IMR-90 (cell line): ENCODE data around the gene DCANP1. TPM values are rescaled to one million over a fixed set of nuclear protein-coding genes. Genes with fewer than 3 reads are reported as not detected.

Experiments used
- ATAC-seq: fragments of 200-7000 bp; cut with Tn5 transposase; 2 replicates; pipeline ENCODE4 v1.9.1; 2020; ENCODE audit warnings: low read depth, mild to moderate bottlenecking, moderate library complexity
- BruUV-seq: library from RNA; stranded (reverse); fragments of 400-500 nt; replicated peaks from 2 replicates; lab custom pipeline; 2021; lab: Mats Ljungman, UMichigan
- CTCF ChIA-PET: fragments of 300-600 bp; formaldehyde crosslinking; extraction: SDS; loops from one replicate; lab custom pipeline; 2021; ENCODE audit warnings: antibody characterized with exemption; lab: Yijun Ruan, JAX
- POLR2A ChIA-PET: fragments of 300-600 bp; sonication (Branson Sonifier 250); formaldehyde crosslinking; loops from one replicate; lab custom pipeline; 2022; ENCODE audit warnings: antibody characterized with exemption; ENCODE audit not compliant: unreplicated experiment; lab: Charles Lee
- DNase-seq: peaks from one replicate; pipeline ENCODE4 v3.0.0; 2013
- H2AFZ ChIP-seq: replicated peaks from 2 replicates; pipeline ENCODE3; 2013; ENCODE audit warnings: low read length, mild to moderate bottlenecking; ENCODE audit not compliant: poor library complexity
- H2AK5ac ChIP-seq: 2 replicates; pipeline ENCODE4 v1.6.1; 2013; ENCODE audit warnings: low read depth, low read length, inconsistent platforms
- H2AK9ac ChIP-seq: replicated peaks from 2 replicates; pipeline ENCODE3; 2013; ENCODE audit warnings: mild to moderate bottlenecking, low read depth, low read length, moderate library complexity; ENCODE audit not compliant: poor library complexity
- H2BK120ac ChIP-seq: 2 replicates; pipeline ENCODE4 v1.6.1; 2013; ENCODE audit warnings: low read depth, low read length, inconsistent platforms
- H2BK15ac ChIP-seq: 3 replicates; pipeline ENCODE4 v1.6.1; 2013; ENCODE audit warnings: low read depth, low read length, inconsistent platforms
- H2BK20ac ChIP-seq: 2 replicates; pipeline ENCODE4 v1.6.1; 2013; ENCODE audit warnings: low read depth, mild to moderate bottlenecking, inconsistent platforms, low read length, moderate library complexity
- H2BK5ac ChIP-seq: 2 replicates; pipeline ENCODE4 v1.6.1; 2013; ENCODE audit warnings: mild to moderate bottlenecking, low read depth, low read length, inconsistent platforms; ENCODE audit not compliant: poor library complexity, severe bottlenecking
- H3K14ac ChIP-seq: replicated peaks from 2 replicates; pipeline ENCODE4 v1.6.1; 2013; ENCODE audit warnings: low read depth, low read length, inconsistent platforms
- H3K18ac ChIP-seq: 2 replicates; pipeline ENCODE4 v1.6.1; 2013; ENCODE audit warnings: low read depth, low read length, control low read depth
- H3K23ac ChIP-seq: 2 replicates; pipeline ENCODE4 v1.6.1; 2013; ENCODE audit warnings: low read depth, low read length, inconsistent platforms
- H3K27ac ChIP-seq: 2 replicates; pipeline ENCODE4 v1.5.1; 2013; ENCODE audit warnings: mild to moderate bottlenecking, control low read depth, low read length; ENCODE audit not compliant: insufficient read depth
- H3K27me3 ChIP-seq: 2 replicates; pipeline ENCODE4 v1.6.1; 2013; ENCODE audit warnings: low read length; ENCODE audit not compliant: control insufficient read depth, insufficient read depth
- H3K36me3 ChIP-seq: 2 replicates; pipeline ENCODE4 v1.6.1; 2013; ENCODE audit warnings: low read length, mixed read lengths; ENCODE audit not compliant: control insufficient read depth, insufficient read depth
- H3K4ac ChIP-seq: 2 replicates; pipeline ENCODE4 v1.6.1; 2013; ENCODE audit warnings: low read depth, low read length, inconsistent platforms
- H3K4me1 ChIP-seq: 2 replicates; pipeline ENCODE4 v1.6.1; 2013; ENCODE audit warnings: low read length, mixed read lengths; ENCODE audit not compliant: control insufficient read depth, insufficient read depth
- H3K4me2 ChIP-seq: 2 replicates; pipeline ENCODE4 v1.6.1; 2013; ENCODE audit warnings: low read depth, mild to moderate bottlenecking, control low read depth, low read length, moderate library complexity
- H3K4me3 ChIP-seq: 2 replicates; pipeline ENCODE4 v1.5.1; 2013; ENCODE audit warnings: low read depth, mild to moderate bottlenecking, control low read depth, low read length, moderate library complexity; ENCODE audit not compliant: insufficient read depth
- H3K56ac ChIP-seq: 2 replicates; pipeline ENCODE4 v1.6.1; 2013; ENCODE audit warnings: low read length, inconsistent platforms; ENCODE audit not compliant: insufficient read depth; ENCODE audit errors: extremely low read depth
- H3K79me1 ChIP-seq, 2 experiments: 2 replicates each; pipeline ENCODE4 v1.6.1; 2013; ENCODE audit warnings: low read length in 2 of 2, inconsistent platforms in 1 of 2, low read depth in 1 of 2
- H3K9ac ChIP-seq: 2 replicates; pipeline ENCODE4 v1.6.1; 2013; ENCODE audit warnings: low read depth, low read length, control low read depth
- H3K9me1 ChIP-seq: 2 replicates; pipeline ENCODE4 v1.6.1; 2013; ENCODE audit warnings: low read length, inconsistent platforms; ENCODE audit not compliant: insufficient read depth
- H3K9me3 ChIP-seq: 2 replicates; pipeline ENCODE4 v1.6.1; 2013; ENCODE audit warnings: low read length; ENCODE audit not compliant: control insufficient read depth, insufficient read depth
- H4K20me1 ChIP-seq: 2 replicates; pipeline ENCODE4 v1.6.1; 2013; ENCODE audit warnings: low read length, inconsistent platforms; ENCODE audit not compliant: insufficient read depth
- H4K5ac ChIP-seq: 2 replicates; pipeline ENCODE4 v1.6.1; 2013; ENCODE audit warnings: mild to moderate bottlenecking, low read depth, low read length, control low read depth
- H4K8ac ChIP-seq, 2 experiments: 2 replicates each; pipeline ENCODE4 v1.6.1; 2013; ENCODE audit warnings: low read depth in 2 of 2, low read length in 2 of 2, control low read depth in 1 of 2, inconsistent platforms in 1 of 2
- H4K91ac ChIP-seq: 2 replicates; pipeline ENCODE4 v1.6.1; 2013; ENCODE audit warnings: low read depth, low read length, inconsistent platforms; ENCODE audit not compliant: insufficient read depth
- BHLHE40 ChIP-seq: fragments of 150-350 bp; IDR thresholded peaks from 2 replicates; pipeline ENCODE4 v1.6.1; 2016; ENCODE audit warnings: mild to moderate bottlenecking, low read depth, low read length
- CHD1 ChIP-seq: IDR thresholded peaks from 2 replicates; pipeline ENCODE4 v1.6.1; 2012; ENCODE audit warnings: low read depth, low read length, improper control_type of control experiment
- MAFK ChIP-seq: IDR thresholded peaks from 2 replicates; pipeline ENCODE4 v1.6.1; 2012; ENCODE audit warnings: low read depth, low read length, improper control_type of control experiment
- NFE2L2 ChIP-seq: fragments of 150-350 bp; IDR thresholded peaks from 2 replicates; pipeline ENCODE4 v1.6.1; 2016; ENCODE audit warnings: low read depth, mild to moderate bottlenecking, low read length
- POLR2A ChIP-seq: IDR thresholded peaks from 2 replicates; pipeline ENCODE4 v1.6.1; 2012; ENCODE audit warnings: mild to moderate bottlenecking, low read depth, low read length
- RFX5 ChIP-seq: IDR thresholded peaks from 2 replicates; pipeline ENCODE4 v1.8.0; 2012; ENCODE audit warnings: low read depth, mild to moderate bottlenecking, low read length, moderate library complexity
- SMC3 ChIP-seq: fragments of 150-350 bp; IDR thresholded peaks from 2 replicates; pipeline ENCODE4 v1.6.1; 2016; ENCODE audit warnings: low read depth, mild to moderate bottlenecking, antibody characterized with exemption, low read length, moderate library complexity
- WGBS, 2 experiments: methylation state at CpG; one replicate each; pipeline versions ENCODE4 v1.1.5 to v1.1.7; 2013; ENCODE audit warnings: missing lambda C conversion rate in 2 of 2; ENCODE audit not compliant: insufficient read length in 1 of 2; ENCODE audit errors: extremely low coverage in 2 of 2; 5-methylcytosine and 5-hydroxymethylcytosine counted together
- dilution Hi-C: fragments of 300-500 bp; cut with HindIII; formaldehyde crosslinking; loops from one replicate; pipeline ENCODE4 v1.14.3; 2018; ENCODE audit warnings: low sequenced_read_pairs; ENCODE audit not compliant: unreplicated experiment
- in situ Hi-C: fragments of 300-500 bp; cut with MboI; formaldehyde crosslinking; loops from 3 replicates; pipeline ENCODE4 v1.14.3; 2019; ENCODE audit warnings: low sequenced_read_pairs, inconsistent platforms, mixed read lengths
- intact Hi-C: fragments of 100-400 bp; cut with micrococcal nuclease; formaldehyde crosslinking; loops from 2 replicates; pipeline ENCODE4 v1.10.0; 2022
- polyA plus RNA-seq, 3 experiments: library from polyadenylated mRNA; depleted of rRNA; stranded (reverse); fragments of >200 nt; gene quantifications; 2 replicates each; pipeline ENCODE4 v1.2.3, GENCODE V29; 2012; ENCODE audit warnings: low replicate concordance in 1 of 3
- total RNA-seq: library from RNA; depleted of rRNA; stranded (reverse); fragments of >200 nt; gene quantifications from 2 replicates; pipeline ENCODE4 v1.2.3, GENCODE V29; 2012

Gene DCANP1
- total and polyA plus RNA-seq, 2 of the 4 experiments (the other 2 are of a cell fraction): not detected

DNA sequence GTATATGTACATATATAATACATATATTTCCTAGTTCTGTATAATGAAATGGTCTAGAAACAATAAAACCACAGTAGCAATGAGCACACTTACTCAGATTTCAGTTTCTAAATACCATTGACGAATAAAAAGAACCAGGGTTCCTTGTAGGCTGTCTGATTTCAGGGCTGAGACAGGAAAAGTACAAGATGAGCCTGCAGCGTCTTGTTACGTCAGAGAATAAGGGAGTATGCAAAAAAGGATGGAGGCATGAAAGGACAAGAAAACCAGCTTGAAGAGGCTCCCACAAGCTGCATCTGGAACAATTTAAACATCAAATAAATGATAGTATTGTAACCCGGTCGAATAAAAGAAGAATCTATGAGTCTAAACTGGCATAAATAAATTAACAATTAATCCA is 22.8 kb upstream of the DCANP1 start:
- Histone ChIP-seq H3K79me1 (no peaks in the 10 kb centered on the region), H3K9me3 (no peaks in the 10 kb centered on the region; the same call in 1 of the 2 replicates), H3K9ac (no peak overlapping the region), H3K9me1 (no peaks in the 10 kb centered on the region), H2BK15ac (no peak overlapping the region), H2BK120ac (no peak overlapping the region), H3K14ac (no peak overlapping the region), H2AK5ac (no peak overlapping the region), H3K18ac (no peak overlapping the region), H2AFZ (no peak overlapping the region), H4K8ac (no peak overlapping the region), H3K4ac (no peak overlapping the region), H3K27ac (no peak overlapping the region), H3K4me2 (no peak overlapping the region), H3K36me3 (no peaks in the 10 kb centered on the region), H3K27me3 (peaks cover 68% of the 10 kb centered on the region), H2AK9ac (no peak overlapping the region), H4K91ac (no peak overlapping the region), H4K5ac (no peak overlapping the region), H2BK5ac (no peak overlapping the region), H3K23ac (no peak overlapping the region), H3K56ac (no peak overlapping the region), H4K20me1 (no peaks in the 10 kb centered on the region), H3K4me3 (no peak overlapping the region), H2BK20ac (no peak overlapping the region), H3K4me1 (no peaks in the 10 kb centered on the region)
- no peak for ATAC-seq
- intact Hi-C loops (no loop called here), dilution Hi-C loops (loop anchor here (25.0 kb wide), 1 partner anchor 92 kb away; no protein-coding TSS in a partner anchor), in situ Hi-C loops (loop anchor here (5.0 to 10.0 kb wide), 2 partner anchors 82 to 365 kb away; partner anchors contain the start of gene SLC25A48)
- ChIA-PET POLR2A (no interaction called here), CTCF (no interaction called here)
- TF ChIP-seq BHLHE40 (no peak), RFX5 (no peak), CHD1 (no peak), MAFK (no peak), POLR2A (no peak), NFE2L2 (no peak), SMC3 (no peak)
- BruUV-seq: no TSS peak
- no CpG with 5 or more reads among the region's 5 CpGs for WGBS, 2 experiments
- no peak for DNase-seq
